HepG2 (cell line): ENCODE measurements around the gene LGALS4. TPM values are rescaled to one million over a fixed set of nuclear protein-coding genes. Genes with fewer than 3 reads are reported as not detected.

Source experiments
- ATAC-seq: fragments of 200-7000 bp; cut with Tn5 transposase; 3 replicates; pipeline ENCODE4 v1.9.1; 2020; ENCODE audit warnings: mild to moderate bottlenecking, moderate library complexity
- BruUV-seq: library from RNA; stranded (reverse); fragments of 400-500 nt; replicated peaks from 2 replicates; lab custom pipeline; 2021; lab: Mats Ljungman, UMichigan
- CTCF ChIA-PET: fragments of 300-600 bp; formaldehyde crosslinking; extraction: SDS; loops from one replicate; lab custom pipeline; 2021; ENCODE audit warnings: low total read pairs, inconsistent platforms, low intra/inter-chr PET ratio; lab: Yijun Ruan, JAX
- POLR2A ChIA-PET: fragments of 350-600 bp; sonication (Branson Sonifier 250); formaldehyde crosslinking; loops from one replicate; lab custom pipeline; 2020; ENCODE audit warnings: antibody characterized with exemption, inconsistent platforms; lab: Yijun Ruan, JAX
- DNase-seq: peaks from one replicate; pipeline ENCODE4 v3.0.0-alpha.2; 2015; ENCODE audit warnings: low spot score
- FAIRE-seq: peaks from 3 replicates; lab custom pipeline; 2011; peaks lifted over from hg19 to GRCh38; lab: Jason Lieb, UNC
- H2AFZ ChIP-seq: one replicate; pipeline ENCODE4 v1.6.1; 2011; ENCODE audit warnings: low read length, inconsistent platforms
- H3K27ac ChIP-seq: fragments of 300-600 bp; 3 replicates; pipeline ENCODE4 v1.8.0; 2011; ENCODE audit warnings: mixed run types, mild to moderate bottlenecking, mixed read lengths, low read length, inconsistent platforms; ENCODE audit not compliant: insufficient read depth; ENCODE audit errors: extremely low read length
- H3K27me3 ChIP-seq, 2 experiments: fragments of 200-600 bp in 1 of 2; 2 replicates in 1 of 2; 3 replicates in 1 of 2; pipeline versions ENCODE4 v1.6.0 to v1.8.0; 2011; ENCODE audit warnings: low read length in 2 of 2, mild to moderate bottlenecking in 2 of 2, moderate library complexity in 2 of 2, inconsistent platforms in 1 of 2; ENCODE audit not compliant: insufficient read depth in 2 of 2, control insufficient read depth in 1 of 2
- H3K36me3 ChIP-seq, 2 experiments: fragments of 200-600 bp in 1 of 2; replicated peaks in 1 of 2; 2 replicates in 1 of 2; 3 replicates in 1 of 2; pipeline versions ENCODE4 v1.5.1 to v1.8.0; 2011; ENCODE audit warnings: low read length in 2 of 2, inconsistent platforms in 1 of 2; ENCODE audit not compliant: insufficient read depth in 2 of 2, control insufficient read depth in 1 of 2
- H3K4me1 ChIP-seq: 2 replicates; pipeline ENCODE4 v1.5.1; 2012; ENCODE audit warnings: low read length, inconsistent platforms; ENCODE audit not compliant: insufficient read depth
- H3K4me2 ChIP-seq: 2 replicates; pipeline ENCODE4 v1.6.0; 2011; ENCODE audit warnings: low read depth, low read length, inconsistent platforms
- H3K4me3 ChIP-seq, 3 experiments: fragments of 200-600 bp in 1 of 3; sonication (generic), shearing (Covaris generic) in 1 of 3; replicated peaks in 1 of 3; 2 replicates each; pipeline ENCODE4 v1.5.1; 2011 to 2016; ENCODE audit warnings: low read length in 3 of 3, inconsistent platforms in 2 of 3, low read depth in 2 of 3, mild to moderate bottlenecking in 2 of 3, control low read depth in 1 of 3, mixed read lengths in 1 of 3; ENCODE audit not compliant: insufficient read depth in 1 of 3
- H3K79me2 ChIP-seq: one replicate; pipeline ENCODE4 v1.6.1; 2011; ENCODE audit warnings: low read length, inconsistent platforms; ENCODE audit not compliant: insufficient read depth
- H3K9ac ChIP-seq: 2 replicates; pipeline ENCODE4 v1.6.0; 2011; ENCODE audit warnings: mild to moderate bottlenecking, low read depth, low read length, inconsistent platforms; ENCODE audit not compliant: insufficient read depth
- H3K9me3 ChIP-seq: 2 replicates; pipeline ENCODE4 v1.5.1; 2012; ENCODE audit warnings: mild to moderate bottlenecking, low read length
- H4K20me1 ChIP-seq: 2 replicates; pipeline ENCODE4 v1.6.0; 2011; ENCODE audit warnings: inconsistent platforms, mild to moderate bottlenecking, low read length, moderate library complexity; ENCODE audit not compliant: insufficient read depth
- ATF4 ChIP-seq, 2 experiments: fragments of 450-650 bp in 1 of 2; sonication (generic) in 1 of 2; formaldehyde crosslinking; IDR thresholded peaks; 2 replicates each; pipeline versions ENCODE4 v1.5.0 to v1.8.0; 2020 to 2022; ENCODE audit warnings: mild to moderate bottlenecking in 1 of 2, missing genetic modification reagents in 1 of 2
- BCL6 ChIP-seq: IDR thresholded peaks from 2 replicates; pipeline ENCODE4 v1.6.1; 2016; ENCODE audit warnings: missing genetic modification reagents, missing compliant biosample characterization
- CEBPB ChIP-seq: IDR thresholded peaks from 2 replicates; pipeline ENCODE4 v1.6.1; 2011; ENCODE audit warnings: low read depth, low read length, improper control_type of control experiment, borderline replicate concordance
- GFI1 ChIP-seq: sonication (generic); formaldehyde crosslinking; IDR thresholded peaks from 2 replicates; pipeline ENCODE4 v1.5.0; 2020; ENCODE audit warnings: missing genetic modification reagents, mild to moderate bottlenecking, borderline replicate concordance
- HMG20B ChIP-seq: conservative IDR thresholded peaks from 2 replicates; pipeline ENCODE4 v1.6.1; 2016; ENCODE audit warnings: missing genetic modification reagents, missing compliant biosample characterization
- HNF1B ChIP-seq: sonication (generic); formaldehyde crosslinking; IDR thresholded peaks from 2 replicates; pipeline ENCODE4 v1.5.1; 2020; ENCODE audit warnings: mild to moderate bottlenecking, moderate library complexity, missing genetic modification reagents
- HNF4G ChIP-seq, 2 experiments: sonication (generic) in 1 of 2; formaldehyde crosslinking in 1 of 2; IDR thresholded peaks; 2 replicates each; pipeline versions ENCODE4 v1.4.0 to v1.6.1; 2011 to 2020; ENCODE audit warnings: borderline replicate concordance in 2 of 2, low read depth in 2 of 2, mild to moderate bottlenecking in 2 of 2, low read length in 1 of 2, missing genetic modification reagents in 1 of 2, moderate library complexity in 1 of 2
- HOXD1 ChIP-seq: sonication (generic); formaldehyde crosslinking; IDR thresholded peaks from 2 replicates; pipeline ENCODE4 v1.5.0; 2020; ENCODE audit warnings: missing genetic modification reagents
- MAFF ChIP-seq: IDR thresholded peaks from 2 replicates; pipeline ENCODE4 v1.6.1; 2011; ENCODE audit warnings: low read depth, low read length, improper control_type of control experiment
- MAFK ChIP-seq, 2 experiments: IDR thresholded peaks in 1 of 2; conservative IDR thresholded peaks in 1 of 2; 2 replicates each; pipeline ENCODE4 v1.6.1; 2011; ENCODE audit warnings: improper control_type of control experiment in 2 of 2, low read length in 2 of 2
- MEIS2 ChIP-seq: sonication (generic); formaldehyde crosslinking; IDR thresholded peaks from 2 replicates; pipeline ENCODE4 v1.9.0; 2021; ENCODE audit warnings: mild to moderate bottlenecking, missing genetic modification reagents
- NR2F6 ChIP-seq, 2 experiments: IDR thresholded peaks; 2 replicates each; pipeline ENCODE4 v1.6.1; 2016; ENCODE audit warnings: antibody characterized with exemption in 1 of 2, mild to moderate bottlenecking in 1 of 2
- SALL1 ChIP-seq: sonication (generic); formaldehyde crosslinking; IDR thresholded peaks from 2 replicates; pipeline ENCODE4 v1.8.0; 2022; ENCODE audit warnings: mild to moderate bottlenecking, missing genetic modification reagents
- SIN3B ChIP-seq: fragments of 150-350 bp; IDR thresholded peaks from 2 replicates; pipeline ENCODE4 v1.6.1; 2014; ENCODE audit warnings: low read length
- ZBTB7A ChIP-seq: sonication (generic); formaldehyde crosslinking; IDR thresholded peaks from 2 replicates; pipeline ENCODE4 v1.8.0; 2022; ENCODE audit warnings: mild to moderate bottlenecking, missing genetic modification reagents
- ZNF101 ChIP-seq: sonication (generic); formaldehyde crosslinking; IDR thresholded peaks from 2 replicates; pipeline ENCODE4 v1.4.0; 2020; ENCODE audit warnings: mild to moderate bottlenecking, low read depth, missing genetic modification reagents, borderline replicate concordance
- ZNF441 ChIP-seq: sonication (generic); formaldehyde crosslinking; IDR thresholded peaks from 2 replicates; pipeline ENCODE4 v1.7.0; 2021; ENCODE audit warnings: missing genetic modification reagents, borderline replicate concordance
- ZNF619 ChIP-seq: sonication (generic); formaldehyde crosslinking; IDR thresholded peaks from 2 replicates; pipeline ENCODE4 v1.4.0; 2020; ENCODE audit warnings: mild to moderate bottlenecking, missing genetic modification reagents
- ZNF644 ChIP-seq: IDR thresholded peaks from 2 replicates; pipeline ENCODE4 v1.6.1; 2016; ENCODE audit warnings: low read depth
- ZNF879 ChIP-seq: sonication (generic); formaldehyde crosslinking; IDR thresholded peaks from 2 replicates; pipeline ENCODE4 v1.8.1; 2023; ENCODE audit warnings: missing genetic modification reagents
- whole genome bisulfite sequencing: methylation state at CpG from one replicate; pipeline ENCODE4 v1.1.6; 2017; ENCODE audit warnings: low lambda C conversion rate; 5-methylcytosine and 5-hydroxymethylcytosine counted together
- in situ Hi-C: cut with HindIII; loops from 2 replicates; pipeline ENCODE4 v1.10.0; 2017; ENCODE audit warnings: low pct_unique_long_range_greater_than_20kb; ENCODE audit not compliant: extremely low pct_ligation_motif_present
- intact Hi-C: fragments of 100-400 bp; cut with micrococcal nuclease; formaldehyde crosslinking; loops from one replicate; pipeline ENCODE4 v1.10.0; 2022; ENCODE audit not compliant: unreplicated experiment
- polyA plus RNA-seq, 8 experiments: library from polyadenylated mRNA; depleted of rRNA in 3 of 8; stranded (reverse) in 7 of 8; unstranded in 1 of 8; fragments of >200 nt; fragmentation: Illumina TruSeq in 4 of 8; extraction: Trizol in 4 of 8; gene quantifications; 2 replicates each; pipeline versions ENCODE4 v1.2.1 to v1.2.3, GENCODE V29; 2011 to 2016; ENCODE audit warnings: low read depth in 4 of 8, missing spikeins in 1 of 8, mixed read lengths in 1 of 8; ENCODE audit not compliant: insufficient read depth in 1 of 8
- total RNA-seq, 5 experiments: library from RNA; depleted of rRNA; stranded (reverse); fragments of >200 nt; fragmentation: Illumina TruSeq; extraction: Trizol; gene quantifications; 2 replicates each; pipeline ENCODE4 v1.2.3, GENCODE V29; 2016; ENCODE audit warnings: low read depth in 1 of 5

The LGALS4 gene
- total and polyA plus RNA-seq, 2 of the 13 experiments (the other 11 are each of a cell fraction or from before 2014, with no cell fraction given) = 0.24 to 0.71 TPM

- peak; percentile 37; the same call in 1 of the 2 replicates for TF ChIP-seq HNF1B (CRISPR knock-in tag)
- TF ChIP-seq BCL6 = 0 out of 2 replicates have a peak, but pooled peaks have one; percentile 23
- TF ChIP-seq MEIS2 (CRISPR knock-in tag) = 0 out of 2 replicates have a peak, but pooled peaks have one; percentile 15
- TF ChIP-seq, all 625 proteins: peak for 126
Measured at GRCh38 chr19:38831142-38831605, 18.4 kb upstream of the LGALS4 start (continued).

GRCh38 chr19:38830039-38830733 lies 17.4 kb upstream of the LGALS4 start:
- Histone ChIP-seq H3K9ac (peak overlapping the region; percentile 95; the same call in 1 of the 2 replicates), H2AFZ (no peak overlapping the region), H3K9me3 (no peaks in the 10 kb centered on the region), H3K79me2 (peaks cover 8% of the 10 kb centered on the region), H3K27me3 (no peaks in the 10 kb centered on the region; a peak in 1 of 5 replicates), H3K4me2 (peak overlapping the region; percentile 94), H4K20me1 (no peaks in the 10 kb centered on the region), H3K4me3 (no peak overlapping the region; a peak in 1 of 6 replicates), H3K27ac (peak overlapping the region; percentile 27), H3K36me3 (peaks cover 6 to 19% of the 10 kb centered on the region in 2 experiments; a peak in 4 of 5 replicates), H3K4me1 (peaks cover 46% of the 10 kb centered on the region)
- no peak for FAIRE-seq
- in situ Hi-C loops (loop anchor here (5.0 kb wide), 1 partner anchor 88 kb away; the partner anchor contains the start of gene CAPN12), intact Hi-C loops (loop anchor here (2.0 to 10.0 kb wide), 3 partner anchors 21 to 175 kb away; no protein-coding TSS in a partner anchor)
- 89% methylated on average over 4 of the region's 4 CpGs for WGBS
- DNase-seq = no peak
- POLR2A ChIA-PET = interaction anchor here (1.9 to 6.2 kb wide), 6 partner anchors 9 to 177 kb away, joined by 4 to 148 read pairs (median 17); partner anchors contain the start of genes HNRNPL, MRPS12 and SARS2
- no peak for ATAC-seq
- CTCF ChIA-PET = no interaction called here
- no TSS peak for BruUV-seq
- TF ChIP-seq ZNF101 = no peak
- no peak for TF ChIP-seq HNF4G (IDR thresholded peaks at IDR 0.05; ENCODE audit: borderline replicate concordance, low read depth, low read length)
- TF ChIP-seq HNF4G (CRISPR knock-in tag; IDR thresholded peaks at IDR 0.05; ENCODE audit: borderline replicate concordance, low read depth) = no peak
- peak; percentile 91 for TF ChIP-seq GFI1 (CRISPR knock-in tag)
- TF ChIP-seq HOXD1 (CRISPR knock-in tag) = no peak
- no peak for TF ChIP-seq ZNF644 (CRISPR knock-in tag)
- TF ChIP-seq SALL1 = no peak
- TF ChIP-seq ZNF619 (CRISPR knock-in tag) = no peak
- no peak for TF ChIP-seq CEBPB
- TF ChIP-seq ZNF879 = no peak
- no peak for TF ChIP-seq ZNF441
- TF ChIP-seq MAFF = peak; percentile 84
- TF ChIP-seq ATF4 (CRISPR knock-in tag; IDR thresholded peaks at IDR 0.05) = no peak
- 0 out of 2 replicates have a peak, but pooled peaks have one; percentile 11 for TF ChIP-seq NR2F6 (IDR thresholded peaks at IDR 0.05)
- TF ChIP-seq NR2F6 (CRISPR knock-in tag; IDR thresholded peaks at IDR 0.05) = no peak
- TF ChIP-seq HMG20B = peak; percentile 72; the same call in 1 of the 2 replicates
- TF ChIP-seq MAFK (conservative IDR thresholded peaks at IDR 0.05 in 1 of 2, IDR thresholded peaks at IDR 0.05 in 1 of 2; ENCODE audit: low read length in 2 of 2) = peak; percentile 81 to 88
- no peak for TF ChIP-seq ZBTB7A (CRISPR knock-in tag)
- no peak for TF ChIP-seq SIN3B
